ENCODE results near the gene PRRT1.
"Not testable (repeated sequence)": the region's sequence is repeated elsewhere in the genome, so short reads cannot be mapped to it uniquely, and the experiment has no call there.

Gene PRRT1

GRCh38 chr6:32105433-32105832 is 46.3 kb downstream of the PRRT1 start:
- no peak for DNase-seq

- DNase-seq, result no peak
Observed at GRCh38 chr6:32102255-32102654, 49.5 kb downstream of the PRRT1 start.

- not testable (repeated sequence) for DNase-seq
Observed at GRCh38 chr6:32100251-32100650, 51.5 kb downstream of the PRRT1 start.
